DMS53 treated with DMSO at 0.1 percent for 48 hours (cell line): ENCODE data around the gene APOB.

Experiments used
- DNase-seq: peaks from one replicate; lab custom pipeline; 2025; ENCODE audit not compliant: unreplicated experiment; lab: John Stamatoyannopoulos, UW

The APOB gene

GRCh38 chr2:21020031-21020667, 23.7 kb downstream of the APOB start:
- no peak for DNase-seq

DNA sequence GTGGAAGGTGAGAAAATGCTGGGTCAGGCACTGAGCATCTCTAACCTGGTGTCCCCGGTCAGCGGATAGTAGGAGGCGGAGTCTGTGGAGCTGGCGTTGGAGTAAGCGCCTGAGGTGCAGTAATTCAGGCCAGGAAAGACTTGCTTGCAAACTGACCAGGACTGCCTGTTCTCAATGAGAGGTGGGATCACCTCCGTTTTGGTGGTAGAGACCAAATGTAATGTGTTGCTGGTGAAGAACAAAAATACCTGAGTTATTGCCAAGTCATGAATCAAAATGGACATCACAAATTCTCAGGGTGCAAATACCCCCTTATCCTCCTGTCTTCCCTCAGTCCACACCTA, 24.2 kb downstream of the APOB start:
- no peak for DNase-seq

DNA sequence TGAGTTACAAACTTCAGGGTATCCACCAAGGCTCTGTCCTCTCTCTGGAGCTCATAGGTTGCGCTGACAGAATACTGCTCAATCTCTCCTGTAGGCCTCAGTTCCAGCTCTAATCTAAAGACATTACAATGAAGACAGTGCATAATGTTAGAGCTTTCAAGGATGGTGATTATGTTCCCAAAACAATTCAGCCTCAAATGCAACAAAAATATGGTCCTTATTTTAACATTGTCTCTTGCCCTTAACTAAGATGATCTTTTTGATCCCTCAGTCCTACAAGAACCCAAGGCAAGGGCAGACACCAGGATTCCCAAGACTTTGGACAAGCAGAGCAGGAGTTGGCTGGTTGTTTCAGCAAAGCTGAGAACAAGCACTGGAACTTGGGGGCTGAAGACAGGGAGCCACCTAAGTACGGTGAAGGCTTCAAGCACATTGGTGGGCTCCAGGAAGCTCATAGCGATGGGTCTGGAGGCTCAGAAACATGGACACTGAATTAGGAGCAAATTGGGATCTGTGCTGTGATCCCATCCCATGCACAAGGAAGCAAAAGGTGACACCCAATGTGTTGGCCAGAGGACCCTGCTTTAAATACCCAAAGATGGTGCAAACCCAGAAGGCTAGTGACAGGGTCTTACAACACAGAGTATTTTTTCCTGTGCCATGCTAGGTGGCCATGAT, 24.7 kb downstream of the APOB start:
- no peak for DNase-seq

DNA sequence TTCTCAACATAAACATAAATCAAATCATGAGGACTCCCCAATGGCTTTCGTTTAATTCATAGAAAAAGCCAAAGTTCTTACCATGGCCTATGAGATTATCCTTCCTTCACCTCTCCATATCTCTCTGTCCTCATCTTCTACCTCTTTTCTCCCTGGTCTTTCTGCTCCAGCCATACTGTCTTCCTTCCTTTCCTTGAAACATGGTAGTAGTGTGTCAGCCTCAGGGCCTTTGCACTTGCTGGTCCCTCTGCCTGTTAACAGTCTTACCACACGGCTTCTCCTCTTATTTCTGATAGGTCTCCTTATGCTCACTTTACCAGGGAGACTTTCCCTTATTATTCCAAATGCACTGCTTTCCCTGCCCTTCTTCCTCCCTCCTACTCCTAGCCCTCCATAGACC, 25.6 kb downstream of the APOB start:
- no peak for DNase-seq

DNA sequence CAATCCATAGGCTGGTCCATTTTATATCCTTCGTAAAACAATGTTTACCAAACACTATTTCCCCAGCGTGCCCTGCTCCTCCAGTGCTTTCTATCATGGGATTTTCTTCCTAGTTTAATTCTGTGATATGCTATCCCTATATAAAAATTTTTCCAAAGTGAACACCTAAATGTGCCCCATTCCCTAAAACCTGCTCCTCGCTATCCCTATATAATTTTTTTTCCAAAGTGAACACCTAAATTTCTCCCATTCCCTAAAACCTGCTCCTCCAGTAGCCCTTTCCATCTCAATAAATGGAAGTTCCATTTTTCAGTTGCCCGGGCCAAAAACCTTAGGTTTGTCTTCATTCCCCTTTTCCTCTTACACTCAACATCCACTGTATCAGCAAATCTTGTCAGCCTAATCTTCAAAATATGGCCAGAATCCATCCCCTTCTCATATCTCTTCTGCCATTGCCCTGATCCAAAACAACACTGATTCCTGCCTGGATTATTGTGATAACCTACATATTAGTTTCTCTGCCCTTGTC, 26.1 kb downstream of the APOB start:
- no peak for DNase-seq

- no peak for DNase-seq
These were observed 28.6 kb downstream of the APOB start for GRCh38 chr2:21015281-21015645.

DNA sequence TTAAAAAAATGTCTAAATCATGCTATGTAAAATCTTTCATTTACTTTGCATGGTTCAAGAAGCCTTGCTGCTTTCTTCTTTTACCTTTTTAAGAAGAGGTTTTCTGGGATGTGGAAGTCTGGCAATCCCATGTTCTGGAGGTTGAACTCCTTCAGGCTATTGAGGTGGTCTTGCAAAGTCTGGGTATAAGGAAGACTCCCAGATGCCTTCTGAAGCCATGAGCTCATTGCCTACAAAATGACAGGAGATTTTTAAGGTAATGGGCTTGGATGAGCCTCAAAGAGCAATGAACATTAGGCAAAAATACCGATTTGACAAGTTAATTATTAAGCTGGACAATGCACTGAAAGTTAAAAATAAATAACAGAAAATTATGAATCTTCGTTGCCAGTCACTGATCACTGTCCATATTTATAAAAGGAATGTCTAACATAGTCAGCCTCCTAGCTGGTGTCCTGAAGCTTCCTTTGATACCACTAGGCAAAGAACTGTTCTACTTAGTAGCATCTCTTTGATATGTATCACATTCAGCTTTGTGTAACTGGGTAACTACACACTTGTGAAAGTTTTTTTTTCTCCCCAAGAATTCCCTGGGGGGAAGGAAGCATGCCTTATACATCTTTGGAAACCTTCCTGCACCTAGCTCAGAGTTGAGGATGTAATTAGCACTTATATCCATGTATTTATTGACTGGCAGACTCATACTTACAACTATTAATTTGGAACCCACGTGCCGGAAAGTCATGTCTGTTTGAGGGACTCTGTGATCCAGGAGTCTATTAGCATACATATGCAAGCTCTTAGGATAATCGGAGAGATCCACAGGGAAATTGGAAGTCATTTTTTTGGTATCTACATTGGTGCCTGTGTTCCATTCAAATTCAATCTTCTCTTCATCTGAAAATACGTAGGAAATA, 29.3 kb downstream of the APOB start:
- DNase-seq = no peak

DNA sequence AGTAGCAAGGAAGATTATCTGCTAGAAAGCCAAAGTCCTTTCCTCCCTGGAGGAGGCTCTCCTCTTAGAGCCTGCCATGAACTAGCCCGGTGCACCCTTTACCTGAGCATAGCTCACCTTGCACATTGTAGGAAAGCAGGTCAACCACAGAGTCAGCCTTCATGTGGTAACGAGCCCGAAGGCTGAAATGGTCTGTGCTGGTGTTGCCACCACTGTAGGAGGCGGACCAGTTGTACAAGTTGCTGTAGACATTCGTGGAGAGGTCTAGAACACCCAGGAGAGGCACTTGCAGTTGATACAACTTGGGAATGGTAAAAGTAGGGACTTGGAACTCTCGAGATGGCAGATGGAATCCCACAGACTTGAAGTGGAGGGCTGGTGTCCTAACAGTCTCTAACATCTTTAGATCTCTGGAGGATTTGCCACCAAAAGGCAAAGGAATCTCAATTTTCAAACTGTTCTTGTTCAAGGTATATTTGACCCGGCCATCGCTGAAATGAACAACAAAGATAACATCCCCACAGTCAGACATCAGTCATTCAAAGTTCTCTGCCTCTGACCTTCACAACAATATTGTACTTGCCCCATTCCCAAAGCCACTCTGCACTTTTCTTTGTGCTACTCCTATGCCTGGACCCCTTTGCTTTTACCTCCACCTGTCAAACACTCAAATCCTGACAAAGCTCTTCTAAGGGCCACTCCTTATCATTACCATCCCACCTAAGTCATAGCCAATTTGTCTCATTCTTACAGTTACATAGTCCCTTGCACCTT, 30.6 kb downstream of the APOB start:
- no peak for DNase-seq

DNA sequence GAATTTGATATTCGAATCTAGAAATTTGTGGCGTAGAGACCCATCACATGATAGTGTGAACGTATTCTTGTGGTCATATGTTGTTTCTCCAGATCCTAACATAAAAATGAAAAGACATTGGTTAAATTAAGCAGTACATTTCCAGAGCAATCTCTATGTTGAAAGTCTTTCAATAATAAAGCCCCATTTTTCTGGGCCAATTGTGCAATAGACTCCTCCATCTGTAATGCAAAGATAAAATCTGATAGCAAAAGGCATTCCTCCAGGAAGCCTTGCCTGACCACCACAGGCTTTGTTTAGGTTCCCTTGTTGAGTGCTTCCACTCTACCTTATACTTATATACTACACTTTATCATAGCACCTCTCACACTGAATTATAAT, 31.3 kb downstream of the APOB start:
- DNase-seq = no peak

DNA sequence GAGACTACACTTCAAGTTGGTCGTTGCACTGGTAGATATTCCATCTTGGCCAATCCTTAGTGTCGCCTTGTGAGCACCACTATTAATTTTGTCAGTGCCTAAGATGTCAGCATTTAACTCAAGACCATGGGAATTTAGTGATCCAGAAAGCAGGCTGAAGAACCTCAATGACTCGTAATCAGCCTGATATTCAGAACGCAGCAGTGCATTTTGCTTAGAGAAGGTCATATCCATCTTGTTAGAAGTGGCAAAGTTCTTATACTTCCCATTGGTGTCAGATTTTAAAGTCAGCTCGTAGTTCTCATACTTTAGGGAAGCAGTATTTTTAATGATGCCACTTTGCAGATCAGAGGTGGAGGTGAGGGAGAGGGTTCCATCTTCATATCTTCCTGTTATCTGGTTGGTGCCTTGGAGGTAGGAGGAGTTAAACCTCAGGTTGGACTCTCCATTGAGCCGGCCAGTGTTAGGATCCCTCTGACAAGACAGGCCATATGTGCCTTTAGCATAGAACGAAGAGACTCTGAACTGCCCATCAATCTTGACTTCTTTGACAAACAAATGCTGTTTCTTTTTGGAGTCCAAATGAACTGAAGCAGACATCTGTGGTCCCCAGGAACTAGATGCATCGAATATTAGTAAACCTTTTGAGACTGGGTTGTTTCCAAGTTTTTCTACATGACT, 31.9 kb downstream of the APOB start:
- no peak for DNase-seq

GRCh38 chr2:21011453-21011852, 32.4 kb downstream of the APOB start:
- DNase-seq = no peak

- no peak for DNase-seq
These were observed 32.9 kb downstream of the APOB start for GRCh38 chr2:21010813-21011439.

- no peak for DNase-seq
These were observed 34.1 kb downstream of the APOB start for GRCh38 chr2:21009662-21010225.

DNA sequence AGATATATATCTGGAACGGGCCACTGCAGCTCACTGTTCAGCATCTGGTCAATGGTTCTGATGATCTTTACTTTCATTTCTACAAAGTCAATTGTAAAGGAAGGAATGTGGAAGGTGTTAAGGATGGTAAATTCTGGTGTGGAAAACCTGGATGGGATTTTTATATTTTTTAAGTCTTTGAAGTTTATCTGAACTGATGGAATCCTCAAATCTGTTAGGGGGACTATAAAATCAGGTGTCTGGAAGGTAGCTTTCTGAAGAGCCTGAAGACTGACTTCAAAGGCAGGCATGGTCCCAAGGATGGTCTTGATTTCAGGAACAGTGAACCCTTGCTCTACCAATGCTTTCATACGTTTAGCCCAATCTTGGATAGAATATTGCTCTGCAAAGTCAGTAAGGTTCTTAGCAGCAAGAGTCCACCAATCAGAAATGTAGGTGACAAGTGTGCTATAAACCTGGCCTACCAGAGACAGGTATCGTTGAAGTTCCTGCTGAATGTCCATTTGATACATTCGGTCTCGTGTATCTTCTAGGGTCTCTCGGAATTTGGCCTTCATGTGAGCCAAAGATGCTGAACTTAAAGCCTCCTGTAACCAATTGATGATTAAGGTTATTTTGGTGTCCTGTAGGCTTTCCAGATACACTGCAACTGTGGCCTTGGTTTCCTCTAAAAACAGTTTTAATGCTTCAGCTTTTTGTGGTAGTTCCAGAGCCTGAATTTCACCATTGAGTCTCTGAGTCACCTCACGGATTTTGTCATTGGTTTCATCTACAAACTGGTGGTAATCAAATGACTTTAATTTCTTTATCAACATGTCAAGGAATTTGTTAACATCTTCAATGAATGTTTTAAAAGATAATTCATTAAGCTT, 34.8 kb downstream of the APOB start:
- DNase-seq = no peak

DNA sequence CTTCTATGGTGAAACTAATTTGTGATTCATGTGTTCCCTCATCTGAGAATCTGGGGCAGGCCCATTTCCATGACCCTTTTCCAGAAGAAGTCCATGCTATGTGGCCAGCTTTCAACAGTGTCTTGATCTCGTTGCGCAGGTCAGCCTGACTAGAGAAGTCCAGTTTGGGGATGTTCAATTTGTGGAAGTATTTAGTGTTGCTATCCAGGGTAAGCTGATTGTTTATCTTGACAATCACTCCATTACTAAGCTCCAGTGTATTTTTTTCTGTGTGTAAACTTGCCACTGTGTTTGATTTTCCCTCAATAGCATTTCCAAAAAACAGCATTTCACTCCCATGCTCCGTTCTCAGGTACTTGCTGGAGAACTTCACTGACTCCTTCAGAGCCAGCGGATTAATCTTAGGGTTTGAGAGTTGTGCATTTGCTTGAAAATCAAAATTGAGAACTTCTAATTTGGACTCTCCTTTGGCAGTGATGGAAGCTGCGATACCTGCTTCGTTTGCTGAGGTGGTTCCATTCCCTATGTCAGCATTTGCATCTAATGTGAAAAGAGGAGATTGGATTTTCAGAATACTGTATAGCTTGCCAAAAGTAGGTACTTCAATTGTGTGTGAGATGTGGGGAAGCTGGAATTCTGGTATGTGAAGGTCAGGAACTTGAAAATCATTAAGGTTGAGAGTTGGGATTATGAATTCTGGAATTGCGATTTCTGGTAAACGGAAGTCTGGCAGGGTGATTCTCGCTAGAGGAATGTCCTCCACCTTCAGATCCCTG, 35.7 kb downstream of the APOB start:
- DNase-seq = no peak

DNA sequence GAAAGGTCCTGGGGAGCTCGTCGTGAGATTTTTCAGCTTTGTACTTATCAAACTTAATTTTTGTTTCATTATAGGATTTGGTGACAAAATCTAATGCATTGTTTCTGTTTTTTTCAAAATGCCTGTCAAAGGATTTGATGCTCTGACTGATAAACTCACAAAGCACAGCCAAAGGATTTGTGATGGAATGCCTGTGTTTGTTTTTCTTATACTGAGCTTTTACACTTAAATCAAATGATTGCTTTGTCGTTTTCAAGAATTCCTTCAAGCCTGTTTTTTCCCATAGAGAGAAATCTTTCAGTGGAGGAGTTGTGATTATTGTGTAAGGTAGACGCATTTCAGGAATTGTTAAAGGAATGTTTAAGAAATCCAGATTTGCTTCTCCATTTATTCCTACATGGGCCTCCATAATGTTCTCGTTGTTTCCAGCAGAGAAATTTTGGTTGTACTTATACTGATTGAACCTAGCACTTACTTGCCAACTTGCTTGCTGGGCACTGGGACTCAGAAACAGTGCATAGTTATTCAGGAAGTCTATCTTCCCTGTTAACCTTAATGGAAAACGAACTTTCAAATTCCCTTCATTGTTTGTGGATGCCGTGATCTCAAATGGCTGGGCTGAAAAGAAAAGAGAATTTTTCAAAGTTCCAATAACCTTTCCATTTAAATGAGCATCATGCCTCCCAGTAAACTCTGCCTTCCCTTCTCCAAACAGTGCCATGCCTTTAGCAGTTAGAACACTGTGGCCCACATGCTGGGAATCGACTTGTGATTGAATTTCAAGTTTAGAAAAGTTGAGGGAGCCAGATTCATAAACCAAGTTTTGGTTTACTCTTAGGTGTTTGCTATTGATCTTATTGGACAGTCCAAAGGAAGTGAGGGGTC, 36.5 kb downstream of the APOB start:
- DNase-seq = no peak
